B cell (primary cell): ENCODE results near the gene RPLP1. TPM values are rescaled to one million over a fixed set of nuclear protein-coding genes. Genes with fewer than 3 reads are reported as not detected.

ENCODE experiments used
- ATAC-seq: fragments of 200-7000 bp; cut with Tn5 transposase; one replicate; pipeline ENCODE4 v1.10.0; 2021; ENCODE audit warnings: low read depth, mild to moderate bottlenecking, moderate number of reproducible peaks, moderate library complexity
- CTCF ChIA-PET: fragments of 350-600 bp; sonication (Branson Sonifier 250); formaldehyde crosslinking; loops from one replicate; lab custom pipeline; 2021; ENCODE audit warnings: antibody characterized with exemption, inconsistent platforms; lab: Charles Lee
- POLR2A ChIA-PET: fragments of 350-600 bp; sonication (Branson Sonifier 250); formaldehyde crosslinking; loops from one replicate; lab custom pipeline; 2021; ENCODE audit warnings: antibody characterized with exemption; lab: Charles Lee
- DNase-seq: peaks from one replicate; pipeline ENCODE4 v3.0.0; 2013
- H2AFZ ChIP-seq: 2 replicates; pipeline ENCODE4 v1.6.1; 2012; ENCODE audit warnings: mild to moderate bottlenecking, low read depth, low read length; ENCODE audit not compliant: insufficient read depth, poor library complexity, severe bottlenecking
- H3K27ac ChIP-seq, 2 donors: 1 replicate in 1 of 2; 2 replicates in 1 of 2; pipeline ENCODE4 v1.5.1; 2012 to 2013; ENCODE audit warnings: low read length in 2 of 2, mild to moderate bottlenecking in 2 of 2, moderate library complexity in 1 of 2
- H3K27me3 ChIP-seq, 4 experiments: fragments of 200-600 bp in 1 of 4; sonication (generic) in 1 of 4; replicated peaks in 1 of 4; 1 replicate in 2 of 4; 2 replicates in 2 of 4; pipeline versions ENCODE4 v1.6.1 to v1.7.0; 2013 to 2016; ENCODE audit warnings: low read length in 3 of 4, mild to moderate bottlenecking in 2 of 4, mixed read lengths in 1 of 4, moderate library complexity in 1 of 4; ENCODE audit not compliant: insufficient read depth in 4 of 4, control insufficient read depth in 3 of 4; ENCODE audit errors: control extremely low read depth in 1 of 4
- H3K36me3 ChIP-seq, 2 experiments: replicated peaks in 1 of 2; 1 replicate in 1 of 2; 2 replicates in 1 of 2; pipeline versions ENCODE4 v1.6.1 to v1.7.1; 2013; ENCODE audit warnings: low read length in 1 of 2; ENCODE audit not compliant: insufficient read depth in 2 of 2, control insufficient read depth in 1 of 2; ENCODE audit errors: control extremely low read depth in 1 of 2, extremely low read depth in 1 of 2
- H3K4me1 ChIP-seq, 2 donors: fragments of 200-600 bp in 1 of 2; sonication (generic) in 1 of 2; 1 replicate in 1 of 2; 2 replicates in 1 of 2; pipeline versions ENCODE4 v1.5.1 to v1.6.1; 2013 to 2017; ENCODE audit warnings: low read length in 2 of 2; ENCODE audit not compliant: control insufficient read depth in 2 of 2, insufficient read depth in 2 of 2
- H3K4me2 ChIP-seq: replicated peaks from 2 replicates; pipeline ENCODE3; 2012; ENCODE audit warnings: mild to moderate bottlenecking, low read depth, low read length; ENCODE audit not compliant: poor library complexity, severe bottlenecking
- H3K4me3 ChIP-seq, 5 experiments: fragments of 200-600 bp in 1 of 5; sonication (generic) in 1 of 5; 1 replicate in 3 of 5; 2 replicates in 2 of 5; pipeline versions ENCODE4 v1.5.1 to v1.7.0; 2011 to 2016; ENCODE audit warnings: low read length in 4 of 5, mild to moderate bottlenecking in 4 of 5, low read depth in 2 of 5, control low read depth in 1 of 5, moderate library complexity in 1 of 5; ENCODE audit not compliant: insufficient read depth in 1 of 5; ENCODE audit errors: control extremely low read depth in 1 of 5, extremely low read depth in 1 of 5
- H3K79me2 ChIP-seq: fragments of 200-600 bp; sonication (generic); one replicate; pipeline ENCODE4 v1.6.0; 2016; ENCODE audit warnings: low read length; ENCODE audit not compliant: control insufficient read depth, insufficient read depth
- H3K9ac ChIP-seq: fragments of 200-600 bp; sonication (generic); 2 replicates; pipeline ENCODE4 v1.6.1; 2017; ENCODE audit warnings: mild to moderate bottlenecking, low read length, moderate library complexity
- H3K9me3 ChIP-seq, 3 donors: one replicate each; pipeline versions ENCODE4 v1.6.1 to v1.7.1; 2013; ENCODE audit warnings: low read length in 2 of 3; ENCODE audit not compliant: control insufficient read depth in 2 of 3, insufficient read depth in 1 of 3; ENCODE audit errors: control extremely low read depth in 1 of 3
- H4K20me1 ChIP-seq: 2 replicates; pipeline ENCODE4 v1.6.0; 2012; ENCODE audit warnings: mild to moderate bottlenecking, low read length; ENCODE audit not compliant: insufficient read depth, control insufficient read depth, poor library complexity, severe bottlenecking
- H3K27ac Mint-ChIP-seq: one replicate; pipeline ENCODE4 v1.8.0; 2021; ENCODE audit warnings: mixed read lengths
- H3K27me3 Mint-ChIP-seq: one replicate; pipeline ENCODE4 v1.8.0; 2021; ENCODE audit warnings: mixed read lengths
- H3K4me1 Mint-ChIP-seq: one replicate; pipeline ENCODE4 v1.8.0; 2021; ENCODE audit warnings: mixed read lengths
- H3K4me3 Mint-ChIP-seq: one replicate; pipeline ENCODE4 v1.8.0; 2021; ENCODE audit warnings: mixed read lengths
- H3K9me3 Mint-ChIP-seq: one replicate; pipeline ENCODE4 v1.8.0; 2022; ENCODE audit warnings: mixed read lengths; ENCODE audit not compliant: insufficient read depth
- CTCF ChIP-seq: fragments of 200-600 bp; IDR thresholded peaks from one replicate; pipeline ENCODE4 v1.8.0; 2022; ENCODE audit warnings: antibody characterized with exemption, mild to moderate bottlenecking
- EZH2 ChIP-seq: IDR thresholded peaks from 2 replicates; pipeline ENCODE4 v1.6.1; 2012; ENCODE audit warnings: borderline replicate concordance, low read depth, mild to moderate bottlenecking, moderate library complexity, low read length; ENCODE audit not compliant: insufficient read depth, poor library complexity, severe bottlenecking
- WGBS: methylation state at CpG from one replicate; pipeline ENCODE4 v1.1.5; 2013; ENCODE audit warnings: missing lambda C conversion rate; ENCODE audit not compliant: insufficient coverage; 5-methylcytosine and 5-hydroxymethylcytosine counted together
- intact Hi-C: fragments of 100-400 bp; cut with micrococcal nuclease; formaldehyde crosslinking; loops from one replicate; pipeline ENCODE4 v1.10.0; 2022
- polyA plus RNA-seq: library from polyadenylated mRNA; depleted of rRNA; stranded (reverse); fragments of >200 nt; gene quantifications from 2 replicates; pipeline ENCODE4 v1.2.3, GENCODE V29; 2012
- total RNA-seq, 2 donors: library from RNA; stranded (reverse); fragments of 120-200 nt in 1 of 2; gene quantifications; 1 replicate in 1 of 2; 2 replicates in 1 of 2; pipeline versions ENCODE4 v1.2.3 to v1.2.4, GENCODE V29; 2013 to 2022

The RPLP1 gene
- total and polyA plus RNA-seq, 2 donors (not counting 1 experiment from before 2014, with no cell fraction given), result 2,373 to 2,470 TPM

DNA sequence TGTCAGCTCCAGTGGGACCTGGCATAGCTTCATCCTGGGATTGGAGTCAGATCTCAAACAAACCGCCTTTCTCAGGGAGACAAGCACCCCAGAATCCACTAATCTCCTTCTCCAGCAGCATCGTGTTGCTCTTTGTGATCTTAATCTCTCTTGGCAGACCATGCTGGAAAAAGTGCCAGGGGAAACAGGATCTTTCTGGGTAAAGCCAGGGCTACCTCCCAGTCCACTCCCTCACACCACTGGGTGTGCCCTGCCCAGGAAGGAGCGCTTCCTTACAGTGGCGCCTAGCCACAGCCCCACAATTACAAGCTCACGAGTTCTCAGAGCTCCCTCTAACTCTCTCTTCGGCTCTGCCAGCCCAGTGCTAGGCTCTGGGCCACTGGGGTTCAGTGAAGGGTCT is 32.2 kb downstream of the RPLP1 start:
- H3K9ac ChIP-seq, result no peak overlapping the region
- ChIA-PET CTCF (interaction anchor here (1.1 to 12.4 kb wide), 3 partner anchors 9 to 1239 kb away, joined by 3 to 129 read pairs (median 12); no protein-coding TSS in a partner anchor), POLR2A (no interaction called here)

More for the DNA sequence above, 32.2 kb downstream of the RPLP1 start:
- intact Hi-C loops, result no loop called here
- Histone ChIP-seq H2AFZ (no peak overlapping the region), H3K9me3 (peaks cover 0 to 9% (median 9%) of the 10 kb centered on the region in 3 donors), H3K4me1 (no peaks in the 10 kb centered on the region), H4K20me1 (no peaks in the 10 kb centered on the region), H3K36me3 (no peaks in the 10 kb centered on the region), H3K4me3 (no peak overlapping the region), H3K27me3 (peaks cover 0 to 3% (median 0%) of the 10 kb centered on the region in 4 experiments), H3K4me2 (no peak overlapping the region), H3K79me2 (no peaks in the 10 kb centered on the region), H3K27ac (no peak overlapping the region)
- H3K4me3 Mint-ChIP-seq, result no peak overlapping the region
- H3K27me3 Mint-ChIP-seq, result peaks cover 12% of the 10 kb centered on the region
- WGBS, result 61% methylated on average over 4 of the region's 6 CpGs
- H3K27ac Mint-ChIP-seq, result no peak overlapping the region
- H3K4me1 Mint-ChIP-seq, result no peaks in the 10 kb centered on the region
- no peak for TF ChIP-seq CTCF
- no peak for TF ChIP-seq EZH2
- DNase-seq (no peak), ATAC-seq (no peak)
- H3K9me3 Mint-ChIP-seq, result peaks cover 2% of the 10 kb centered on the region
